NCI-H748 (cell line): ENCODE data around the gene CAMKV.

Experiments used
- DNase-seq: peaks from one replicate; lab custom pipeline; 2025; ENCODE audit not compliant: unreplicated experiment; lab: John Stamatoyannopoulos, UW

CAMKV gene

DNA sequence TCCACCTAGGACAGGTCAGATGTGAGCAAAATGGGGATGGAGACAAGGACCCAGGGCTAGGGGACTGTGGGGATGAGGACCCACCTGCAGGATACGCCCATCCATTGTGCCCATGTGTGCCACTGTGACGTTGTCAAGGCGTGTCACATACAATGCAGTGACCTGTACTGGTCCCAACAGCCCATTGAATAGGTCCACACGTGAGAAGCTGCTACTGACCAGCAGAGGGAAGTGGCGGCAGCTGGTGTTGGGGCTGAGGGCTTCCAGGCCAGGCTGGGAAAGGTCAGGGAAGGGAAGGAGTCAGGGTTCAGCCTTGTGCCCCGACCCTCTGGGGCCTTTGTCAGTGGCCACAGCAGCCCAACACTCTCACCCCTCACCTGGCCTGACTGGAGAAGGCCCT is 29.3 kb upstream of the CAMKV start:
- DNase-seq: no peak

DNA sequence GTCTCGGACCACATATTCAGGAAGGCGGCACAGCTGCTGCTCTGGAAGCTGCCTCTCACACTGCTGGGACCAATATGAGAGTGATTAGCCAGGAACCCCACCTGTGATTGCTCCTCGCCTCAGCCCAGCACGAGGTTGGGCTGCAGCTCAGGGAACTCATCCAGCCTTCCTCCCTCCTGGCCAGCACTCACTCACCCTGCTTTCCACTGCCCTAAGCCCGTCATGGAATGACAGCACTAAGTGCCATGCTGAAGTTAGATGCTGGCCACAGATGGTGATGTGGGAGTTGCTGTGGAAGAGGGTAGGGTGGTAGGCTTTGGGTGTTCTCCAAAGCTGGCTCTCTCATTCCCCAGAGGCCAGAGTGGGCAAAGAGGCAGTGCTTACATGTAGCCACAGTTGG is 26.6 kb upstream of the CAMKV start:
- DNase-seq: no peak

DNA sequence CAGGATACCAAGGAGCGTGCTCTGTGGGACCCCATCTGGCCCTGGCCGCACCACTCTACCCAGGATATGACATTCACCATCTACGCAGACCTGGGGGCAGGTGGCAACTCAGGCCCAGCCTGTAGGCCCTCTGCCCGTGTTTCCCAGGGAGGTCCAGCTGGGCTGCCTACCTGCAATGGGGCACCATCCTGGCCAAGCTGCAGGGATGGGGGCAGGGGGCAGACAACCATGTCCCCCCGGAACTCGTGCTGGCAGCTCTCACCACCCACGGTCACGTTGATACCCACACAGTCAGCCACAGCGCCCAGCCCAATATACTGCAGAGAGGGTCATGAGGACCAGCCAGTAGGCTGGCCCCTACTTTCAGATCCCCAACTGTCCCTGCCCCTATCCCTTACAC is 26.1 kb upstream of the CAMKV start:
- DNase-seq: no peak

GRCh38 chr3:49889296-49889695 is 19.6 kb upstream of the CAMKV start:
- DNase-seq: no peak

DNA sequence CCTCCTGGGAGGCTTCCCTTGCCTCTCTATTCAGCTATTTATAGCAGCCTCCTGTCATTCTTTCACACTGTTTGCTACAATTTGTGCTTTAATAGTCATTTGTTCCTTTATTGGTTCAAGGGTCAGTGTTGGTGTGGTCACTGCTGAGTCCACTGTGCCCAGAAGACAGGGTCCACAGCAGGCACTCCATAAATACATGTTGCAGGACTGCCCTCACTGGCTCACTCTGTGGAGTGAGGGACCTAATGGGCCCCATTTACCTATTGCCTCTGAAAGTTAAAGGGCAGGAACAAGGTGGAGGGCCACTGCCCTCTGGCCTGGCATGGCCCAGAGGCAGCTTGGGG is 17.2 kb upstream of the CAMKV start:
- no peak for DNase-seq

GRCh38 chr3:49883998-49884397 is 14.3 kb upstream of the CAMKV start:
- no peak for DNase-seq

DNA sequence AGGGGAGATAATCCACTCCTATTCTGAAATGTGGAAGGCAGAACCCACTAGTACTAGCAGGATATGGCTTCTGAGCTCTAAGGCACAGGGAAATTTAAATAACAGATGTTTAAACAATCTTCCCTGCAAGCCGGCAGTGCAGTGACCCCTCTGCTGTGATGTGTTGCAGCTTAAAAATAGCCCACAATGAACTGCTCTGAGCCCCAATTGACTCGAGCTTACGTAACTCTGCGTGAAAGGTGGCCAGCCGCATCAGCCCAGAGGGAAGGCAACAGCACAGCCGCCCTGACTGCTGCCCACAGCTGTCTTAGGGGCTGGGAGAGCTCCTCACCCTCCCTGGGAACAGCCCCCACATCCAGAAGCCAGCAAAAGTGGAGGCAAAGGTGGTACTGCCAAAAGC is 12.5 kb upstream of the CAMKV start:
- DNase-seq: no peak

DNA sequence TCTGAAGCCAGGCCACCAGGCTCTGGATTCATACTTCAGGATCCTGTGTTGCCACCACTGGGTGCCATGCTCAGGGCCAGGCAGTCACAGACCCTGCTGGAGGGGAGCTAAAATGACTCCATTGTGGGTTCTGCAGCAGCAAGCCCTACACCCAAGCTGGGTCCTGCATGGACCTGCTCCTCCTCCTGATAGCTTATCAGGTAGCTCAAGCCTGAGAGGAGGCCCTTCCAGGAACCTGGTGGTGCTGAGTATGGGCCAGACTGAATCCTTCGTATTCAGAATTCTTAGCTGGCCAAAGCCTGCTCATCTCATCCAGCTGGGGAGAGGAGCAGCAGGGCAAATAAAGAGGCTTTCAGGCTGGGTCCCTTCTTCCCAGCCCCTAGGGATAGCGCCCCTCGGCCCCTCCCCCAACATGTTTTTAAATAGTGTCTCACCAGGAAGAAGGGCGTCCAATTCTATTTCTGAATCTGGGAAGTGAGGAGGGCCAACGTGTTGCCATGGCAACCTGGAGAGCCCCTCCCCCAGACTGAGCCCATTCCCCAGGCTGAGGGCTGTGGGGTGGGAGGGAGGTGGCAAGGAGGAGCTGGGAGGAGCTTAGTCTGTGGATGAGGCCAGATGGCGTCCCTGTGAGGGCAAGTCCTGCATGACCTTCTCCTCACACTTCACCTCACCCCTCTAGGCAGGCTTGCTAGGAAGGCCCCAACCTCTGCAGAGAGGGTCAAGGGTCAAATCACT is 11.0 kb upstream of the CAMKV start:
- no peak for DNase-seq

GRCh38 chr3:49879721-49880120 is 10.0 kb upstream of the CAMKV start:
- DNase-seq: no peak

DNA sequence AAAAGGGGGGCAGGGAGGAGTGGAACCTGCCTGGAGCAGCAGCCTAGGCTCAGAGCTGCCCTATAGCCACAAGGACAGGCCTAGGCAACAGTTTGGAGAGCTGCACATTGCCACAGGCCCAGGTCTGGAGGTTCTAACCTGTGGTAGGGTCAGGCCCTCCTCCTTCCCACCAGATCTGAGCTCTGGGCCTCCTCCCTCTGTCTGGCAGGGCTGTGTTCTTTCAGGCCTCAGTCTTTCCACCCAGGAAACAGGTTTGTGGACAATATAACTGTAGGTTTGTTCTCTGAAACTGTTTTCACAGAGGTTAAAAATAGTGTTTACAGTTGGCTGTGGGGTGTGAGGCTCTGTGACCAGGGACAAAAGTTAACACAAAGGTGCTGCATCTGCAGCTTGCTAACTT is 9.0 kb upstream of the CAMKV start:
- no peak for DNase-seq

DNA sequence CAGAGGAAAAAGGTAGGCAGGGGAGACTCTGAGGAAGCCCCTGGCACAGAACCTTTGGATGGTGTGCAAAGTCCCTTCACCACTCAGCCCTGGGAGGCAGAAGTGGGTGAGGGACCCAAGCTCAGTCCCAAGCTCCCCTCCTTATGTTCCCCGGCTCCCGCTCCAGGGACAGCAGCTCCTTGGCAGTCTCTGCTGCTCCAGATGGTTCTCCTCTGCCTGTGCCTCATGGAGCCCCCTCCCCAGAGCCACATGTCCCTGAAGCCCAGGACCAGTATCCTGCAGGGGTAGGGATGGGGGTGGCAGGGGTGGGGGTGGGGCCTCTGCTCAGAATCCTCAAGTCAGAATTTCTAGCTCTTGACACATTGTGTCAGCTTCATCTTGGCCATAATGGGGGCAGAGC is 8.0 kb upstream of the CAMKV start:
- DNase-seq: no peak

DNA sequence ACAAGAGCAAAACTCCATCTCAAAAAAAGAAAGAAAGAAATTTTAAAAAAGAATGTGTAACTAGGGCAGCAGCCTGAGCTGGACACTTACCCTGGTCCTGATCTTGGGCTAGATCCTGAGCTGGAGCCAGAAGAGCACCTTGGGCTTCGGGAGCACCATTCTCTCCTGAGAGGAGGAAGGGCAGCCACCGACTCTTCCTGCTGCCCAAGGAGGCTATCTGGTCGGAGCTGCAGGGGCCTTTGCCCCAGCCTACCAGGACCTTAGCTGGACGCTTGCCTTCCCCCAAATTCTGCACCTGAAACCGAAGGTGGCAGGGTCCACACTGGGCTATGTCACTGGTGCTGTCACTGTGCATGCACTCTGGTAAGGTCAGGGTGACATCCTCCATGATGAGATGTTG is 6.9 kb upstream of the CAMKV start:
- DNase-seq: no peak

- DNase-seq: no peak
Observed at GRCh38 chr3:49873623-49874022, 3.9 kb upstream of the CAMKV start.

DNA sequence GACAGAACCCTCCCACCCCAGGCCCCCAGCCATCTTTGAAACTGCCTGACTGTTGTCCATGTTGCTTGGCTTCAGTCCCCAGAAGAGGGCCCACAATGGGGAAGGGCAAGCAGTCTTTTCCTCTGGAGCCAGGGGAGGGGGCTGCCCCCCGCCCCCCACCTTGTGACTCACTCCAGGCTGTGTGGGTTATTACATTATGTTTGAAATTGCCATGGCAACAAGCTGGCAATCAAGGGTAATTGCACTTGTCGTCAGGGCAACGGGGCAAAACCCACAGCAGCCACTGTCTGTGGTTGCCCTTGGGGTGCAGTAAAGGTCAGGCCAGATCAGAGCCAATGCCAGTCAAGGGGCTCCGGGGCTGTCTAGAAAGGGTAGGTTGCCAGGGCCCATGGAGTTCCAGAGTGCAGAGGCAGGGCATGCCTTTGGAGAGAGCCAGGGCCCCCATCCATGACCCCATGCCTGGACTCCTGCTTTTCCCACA is 3.1 kb upstream of the CAMKV start:
- no peak for DNase-seq

DNA sequence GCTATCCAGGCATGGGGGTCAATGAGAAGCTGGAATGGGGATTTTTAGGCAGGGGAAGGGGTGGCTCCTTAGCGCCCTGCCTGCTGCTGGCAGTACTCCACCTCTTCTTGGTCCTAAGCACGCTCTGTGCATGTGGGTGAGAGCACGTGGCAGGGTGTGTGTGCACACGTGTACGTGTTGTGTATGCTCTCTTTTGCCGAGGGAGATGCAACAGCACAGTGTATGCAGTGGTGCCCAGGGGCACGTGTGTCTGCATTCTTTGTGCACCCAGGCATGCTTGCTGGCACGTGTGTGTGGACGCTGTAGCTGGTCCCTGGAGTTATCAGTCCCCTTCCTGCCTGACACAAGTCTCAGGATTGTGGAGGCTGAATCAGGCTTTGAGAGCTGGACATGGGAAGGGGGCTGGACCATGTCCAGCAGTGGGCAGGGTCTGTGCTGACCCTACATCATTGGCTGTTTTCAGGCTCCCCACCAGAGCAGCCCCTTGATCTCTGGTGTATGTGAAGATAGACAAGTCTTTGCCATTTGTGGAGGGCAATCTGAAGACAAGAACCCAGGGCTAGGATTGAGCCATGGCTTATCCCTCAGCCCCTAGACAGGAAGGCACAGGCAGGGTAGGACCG is 1.9 kb upstream of the CAMKV start:
- no peak for DNase-seq

GRCh38 chr3:49868862-49869466 is 742 bp downstream of the CAMKV start:
- peak; percentile 38 for DNase-seq

DNA sequence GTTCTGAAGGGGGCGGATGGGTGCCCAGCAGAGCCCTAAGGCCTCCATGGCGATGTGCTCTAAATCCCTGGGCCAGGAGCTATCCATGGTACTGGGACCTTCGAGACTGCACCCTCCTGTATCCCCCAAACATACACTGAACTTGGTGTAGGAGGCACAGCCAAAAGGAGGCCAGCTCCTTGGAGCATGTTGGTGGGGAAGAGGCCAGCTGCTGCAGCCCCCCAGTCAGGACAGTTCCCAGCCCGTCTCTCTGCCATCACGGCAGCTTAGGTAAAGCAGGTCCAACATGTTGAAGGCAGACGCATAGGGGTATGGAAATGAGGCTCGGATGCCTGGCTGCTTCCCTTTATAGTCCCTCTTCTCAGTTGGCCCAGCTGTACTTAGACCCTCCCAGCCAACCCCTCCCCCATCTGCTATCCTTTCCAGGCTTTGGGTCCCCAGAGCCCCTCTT is 1.8 kb downstream of the CAMKV start:
- DNase-seq: no peak

DNA sequence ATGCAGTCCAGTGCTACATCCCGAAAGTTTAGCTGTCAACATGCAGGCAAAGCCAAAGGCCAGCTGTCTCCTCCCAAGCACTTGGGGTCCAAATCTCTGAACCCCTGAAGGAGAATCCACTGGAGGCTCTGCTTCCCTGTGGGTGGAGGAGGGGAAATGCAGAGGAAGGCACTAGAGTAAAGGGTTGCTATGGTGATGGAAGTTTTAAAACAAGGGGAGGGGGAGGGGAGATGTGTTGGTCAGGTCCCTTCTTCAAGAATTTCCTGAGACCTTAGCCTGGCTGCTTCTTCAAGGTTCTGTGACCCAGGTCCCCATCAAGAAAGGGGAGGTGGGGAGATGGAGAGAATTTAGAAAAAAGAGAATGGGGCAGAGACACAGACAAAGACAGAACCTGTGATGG is 2.3 kb downstream of the CAMKV start:
- DNase-seq: no peak

GRCh38 chr3:49865198-49865784 is 4.4 kb downstream of the CAMKV start:
- no peak for DNase-seq

GRCh38 chr3:49864505-49864904 is 5.2 kb downstream of the CAMKV start:
- DNase-seq: no peak

- no peak for DNase-seq
Observed at GRCh38 chr3:49859576-49860305, 10.0 kb downstream of the CAMKV start.
